H9 (cell line): ENCODE results near the gene KCNMA1. TPM values are rescaled to one million over a fixed set of nuclear protein-coding genes. Genes with fewer than 3 reads are reported as not detected.

Experiments
- DNase-seq: peaks from one replicate; pipeline ENCODE4 v3.0.0-alpha.2; 2017
- H2AFZ ChIP-seq: one replicate; pipeline ENCODE4 v1.6.1; 2013; ENCODE audit warnings: mild to moderate bottlenecking, low read length, control low read depth, moderate library complexity
- H2AK5ac ChIP-seq: 2 replicates; pipeline ENCODE4 v1.6.1; 2013; ENCODE audit warnings: low read length, control low read depth, mixed read lengths; ENCODE audit not compliant: insufficient read length
- H2BK120ac ChIP-seq: one replicate; pipeline ENCODE4 v1.6.1; 2013; ENCODE audit warnings: low read depth, mild to moderate bottlenecking, low read length, control low read depth, inconsistent platforms; ENCODE audit not compliant: poor library complexity, severe bottlenecking
- H2BK12ac ChIP-seq: 2 replicates; pipeline ENCODE4 v1.6.1; 2013; ENCODE audit warnings: low read length, control low read depth, mixed read lengths, low read depth; ENCODE audit not compliant: insufficient read length
- H2BK15ac ChIP-seq: 2 replicates; pipeline ENCODE4 v1.6.1; 2013; ENCODE audit warnings: low read depth, low read length, control low read depth
- H2BK20ac ChIP-seq: one replicate; pipeline ENCODE4 v1.6.1; 2013; ENCODE audit warnings: low read depth, mild to moderate bottlenecking, low read length, control low read depth, inconsistent platforms; ENCODE audit not compliant: poor library complexity, severe bottlenecking
- H2BK5ac ChIP-seq: 2 replicates; pipeline ENCODE4 v1.6.1; 2013; ENCODE audit warnings: low read length, control low read depth, mixed read lengths; ENCODE audit not compliant: insufficient read length
- H3K14ac ChIP-seq: 2 replicates; pipeline ENCODE4 v1.6.1; 2013; ENCODE audit warnings: low read length, control low read depth; ENCODE audit not compliant: insufficient read depth
- H3K18ac ChIP-seq: 2 replicates; pipeline ENCODE4 v1.6.1; 2013; ENCODE audit warnings: low read depth, mild to moderate bottlenecking, mixed read lengths, low read length, control low read depth; ENCODE audit not compliant: insufficient read length
- H3K23ac ChIP-seq: 2 replicates; pipeline ENCODE4 v1.6.1; 2013; ENCODE audit warnings: low read length, control low read depth, mixed read lengths, low read depth; ENCODE audit not compliant: insufficient read length
- H3K23me2 ChIP-seq: 2 replicates; pipeline ENCODE4 v1.6.1; 2013; ENCODE audit warnings: low read depth, mild to moderate bottlenecking, mixed read lengths, low read length, control low read depth; ENCODE audit not compliant: insufficient read length, poor library complexity, severe bottlenecking
- H3K27ac ChIP-seq: 2 replicates; pipeline ENCODE4 v1.5.1; 2013; ENCODE audit warnings: low read length, control low read depth, mixed read lengths, low read depth; ENCODE audit not compliant: insufficient read length
- H3K27me3 ChIP-seq: 2 replicates; pipeline ENCODE4 v1.6.1; 2013; ENCODE audit warnings: low read length, control low read depth, inconsistent platforms; ENCODE audit not compliant: insufficient read depth
- H3K4ac ChIP-seq: 2 replicates; pipeline ENCODE4 v1.6.1; 2013; ENCODE audit warnings: low read depth, mild to moderate bottlenecking, control low read depth, inconsistent platforms, low read length, moderate library complexity
- H3K4me1 ChIP-seq: 2 replicates; pipeline ENCODE4 v1.6.1; 2013; ENCODE audit warnings: low read length, control low read depth, inconsistent platforms; ENCODE audit not compliant: insufficient read depth
- H3K4me2 ChIP-seq: 2 replicates; pipeline ENCODE4 v1.6.1; 2013; ENCODE audit warnings: low read length, control low read depth, mixed read lengths; ENCODE audit not compliant: insufficient read length, insufficient read depth
- H3K56ac ChIP-seq: 2 replicates; pipeline ENCODE4 v1.6.1; 2013; ENCODE audit warnings: low read depth, mild to moderate bottlenecking, mixed read lengths, low read length, control low read depth; ENCODE audit not compliant: insufficient read length
- H3K79me1 ChIP-seq: 2 replicates; pipeline ENCODE4 v1.6.1; 2013; ENCODE audit warnings: low read depth, mild to moderate bottlenecking, moderate library complexity, low read length, control low read depth, inconsistent platforms; ENCODE audit not compliant: insufficient read depth, poor library complexity, severe bottlenecking
- H3K79me2 ChIP-seq: 2 replicates; pipeline ENCODE4 v1.6.1; 2013; ENCODE audit warnings: low read length, control low read depth, inconsistent platforms; ENCODE audit not compliant: insufficient read depth
- H3K9ac ChIP-seq: 2 replicates; pipeline ENCODE4 v1.6.1; 2013; ENCODE audit warnings: low read length, control low read depth, mixed read lengths; ENCODE audit not compliant: insufficient read length; ENCODE audit errors: extremely low read depth
- H3K9me3 ChIP-seq: one replicate; pipeline ENCODE4 v1.6.1; 2013; ENCODE audit warnings: low read depth, low read length, inconsistent platforms; ENCODE audit not compliant: control insufficient read depth
- H3T11ph ChIP-seq: one replicate; pipeline ENCODE4 v1.6.1; 2013; ENCODE audit warnings: mild to moderate bottlenecking, low read length, control low read depth, inconsistent platforms
- H4K20me1 ChIP-seq: one replicate; pipeline ENCODE4 v1.6.1; 2013; ENCODE audit not compliant: control insufficient read depth, insufficient read length, insufficient read depth
- H4K5ac ChIP-seq: 2 replicates; pipeline ENCODE4 v1.6.1; 2013; ENCODE audit warnings: low read depth, mild to moderate bottlenecking, mixed read lengths, low read length, control low read depth; ENCODE audit not compliant: insufficient read length
- H4K8ac ChIP-seq: replicated peaks from 2 replicates; pipeline ENCODE4 v1.6.1; 2013; ENCODE audit warnings: low read length, control low read depth, mixed read lengths, low read depth; ENCODE audit not compliant: insufficient read length
- H4K91ac ChIP-seq: 2 replicates; pipeline ENCODE4 v1.6.1; 2013; ENCODE audit warnings: low read depth, mild to moderate bottlenecking, moderate library complexity, mixed read lengths, low read length, control low read depth; ENCODE audit not compliant: insufficient read length
- H3K27ac Mint-ChIP-seq, 3 experiments: 2 replicates in 2 of 3; 3 replicates in 1 of 3; pipeline ENCODE4 v1.8.0; 2020 to 2021; ENCODE audit warnings: mixed read lengths in 3 of 3, mild to moderate bottlenecking in 1 of 3, moderate library complexity in 1 of 3
- H3K27me3 Mint-ChIP-seq: 2 replicates; pipeline ENCODE4 v1.8.0; 2021; ENCODE audit warnings: low read depth, mild to moderate bottlenecking, moderate library complexity, mixed read lengths
- H3K36me3 Mint-ChIP-seq, 3 experiments: 2 replicates in 2 of 3; 3 replicates in 1 of 3; pipeline ENCODE4 v1.8.0; 2020 to 2021; ENCODE audit warnings: low read depth in 3 of 3, mixed read lengths in 3 of 3; ENCODE audit not compliant: insufficient read depth in 1 of 3
- H3K4me1 Mint-ChIP-seq, 2 experiments: 2 replicates each; pipeline ENCODE4 v1.8.0; 2020; ENCODE audit warnings: mixed read lengths in 2 of 2
- H3K4me3 Mint-ChIP-seq, 2 experiments: 2 replicates in 1 of 2; 3 replicates in 1 of 2; pipeline ENCODE4 v1.8.0; 2020 to 2021; ENCODE audit warnings: mild to moderate bottlenecking in 2 of 2, mixed read lengths in 2 of 2, moderate library complexity in 1 of 2
- H3K9me3 Mint-ChIP-seq, 2 experiments: 2 replicates in 1 of 2; 3 replicates in 1 of 2; pipeline ENCODE4 v1.8.0; 2020; ENCODE audit warnings: mild to moderate bottlenecking in 2 of 2, mixed read lengths in 2 of 2, moderate library complexity in 1 of 2
- WGBS: extraction: QIAGEN DNeasy Blood & Tissue Kit; methylation state at CpG from one replicate; pipeline ENCODE4 v1.1.7; 2013; ENCODE audit warnings: missing lambda C conversion rate, low lambda C conversion rate, mixed read lengths; ENCODE audit not compliant: insufficient read length; ENCODE audit errors: extremely low coverage; 5-methylcytosine and 5-hydroxymethylcytosine counted together
- total RNA-seq: library from RNA; stranded (reverse); gene quantifications from 2 replicates; pipeline ENCODE4 v1.2.1, GENCODE V29; 2021
- TF ChIP-seq, protein P1 (sequence below): fragments of 200-600 bp; sonication (generic); conservative IDR thresholded peaks from 3 replicates; pipeline ENCODE4 v1.8.0; 2021; ENCODE audit warnings: antibody characterized with exemption, mild to moderate bottlenecking

KCNMA1 gene
- total RNA-seq, 1 experiment from 2014 or later, result 2.0 TPM

DNA sequence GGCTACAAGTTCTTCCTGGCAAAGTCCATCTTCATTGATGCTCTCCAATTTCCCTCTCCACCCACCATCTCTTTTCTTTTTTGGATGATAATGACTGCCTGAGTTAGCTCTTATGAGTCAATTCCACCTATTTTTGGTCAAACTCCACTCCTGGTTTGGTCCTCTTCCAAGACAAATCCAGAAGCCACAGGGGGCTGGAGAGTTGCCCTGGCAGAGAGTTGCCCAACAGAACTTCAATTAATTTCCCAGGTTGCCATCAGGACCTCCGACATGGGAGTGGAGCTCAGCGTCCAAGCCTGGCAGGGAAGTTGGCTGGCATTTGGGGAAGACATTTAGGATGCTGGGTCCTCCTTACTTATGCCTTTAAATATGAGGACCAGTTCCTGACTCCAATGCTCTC, 29.2 kb upstream of the KCNMA1 start:
- Histone ChIP-seq H2BK120ac (no peak overlapping the region), H3K9ac (no peak overlapping the region), H3K79me1 (no peaks in the 10 kb centered on the region), H4K5ac (no peak overlapping the region), H3K18ac (no peak overlapping the region), H3K4ac (no peak overlapping the region), H2BK20ac (no peak overlapping the region), H2AFZ (no peak overlapping the region), H4K91ac (no peak overlapping the region), H3K23ac (no peak overlapping the region), H3K14ac (no peak overlapping the region), H2AK5ac (no peak overlapping the region), H2BK5ac (no peak overlapping the region), H3K27me3 (no peaks in the 10 kb centered on the region), H3T11ph (no peak overlapping the region), H3K27ac (no peak overlapping the region), H3K79me2 (no peaks in the 10 kb centered on the region), H3K4me1 (no peaks in the 10 kb centered on the region), H2BK12ac (no peak overlapping the region), H4K20me1 (no peaks in the 10 kb centered on the region), H4K8ac (no peak overlapping the region), H2BK15ac (no peak overlapping the region), H3K4me2 (no peak overlapping the region), H3K9me3 (no peaks in the 10 kb centered on the region), H3K23me2 (no peaks in the 10 kb centered on the region), H3K56ac (no peak overlapping the region)
- TF ChIP-seq, protein P1, sequence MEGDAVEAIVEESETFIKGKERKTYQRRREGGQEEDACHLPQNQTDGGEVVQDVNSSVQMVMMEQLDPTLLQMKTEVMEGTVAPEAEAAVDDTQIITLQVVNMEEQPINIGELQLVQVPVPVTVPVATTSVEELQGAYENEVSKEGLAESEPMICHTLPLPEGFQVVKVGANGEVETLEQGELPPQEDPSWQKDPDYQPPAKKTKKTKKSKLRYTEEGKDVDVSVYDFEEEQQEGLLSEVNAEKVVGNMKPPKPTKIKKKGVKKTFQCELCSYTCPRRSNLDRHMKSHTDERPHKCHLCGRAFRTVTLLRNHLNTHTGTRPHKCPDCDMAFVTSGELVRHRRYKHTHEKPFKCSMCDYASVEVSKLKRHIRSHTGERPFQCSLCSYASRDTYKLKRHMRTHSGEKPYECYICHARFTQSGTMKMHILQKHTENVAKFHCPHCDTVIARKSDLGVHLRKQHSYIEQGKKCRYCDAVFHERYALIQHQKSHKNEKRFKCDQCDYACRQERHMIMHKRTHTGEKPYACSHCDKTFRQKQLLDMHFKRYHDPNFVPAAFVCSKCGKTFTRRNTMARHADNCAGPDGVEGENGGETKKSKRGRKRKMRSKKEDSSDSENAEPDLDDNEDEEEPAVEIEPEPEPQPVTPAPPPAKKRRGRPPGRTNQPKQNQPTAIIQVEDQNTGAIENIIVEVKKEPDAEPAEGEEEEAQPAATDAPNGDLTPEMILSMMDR, result no peak
- H3K27me3 Mint-ChIP-seq, result peaks cover 16% of the 10 kb centered on the region
- H3K36me3 Mint-ChIP-seq, result no peaks in the 10 kb centered on the region
- H3K4me1 Mint-ChIP-seq, result peaks cover 12 to 17% of the 10 kb centered on the region in 2 experiments
- H3K27ac Mint-ChIP-seq, result no peak overlapping the region
- DNase-seq, result no peak
- H3K4me3 Mint-ChIP-seq, result no peak overlapping the region
- H3K9me3 Mint-ChIP-seq, result no peaks in the 10 kb centered on the region
- WGBS, result no CpG with 5 or more reads among the region's 2 CpGs
